H9 (cell line): ENCODE results near the gene RNF32. TPM values are rescaled to one million over a fixed set of nuclear protein-coding genes. Genes with fewer than 3 reads are reported as not detected.

Experiments
- DNase-seq: peaks from one replicate; pipeline ENCODE4 v3.0.0-alpha.2; 2017
- H2AFZ ChIP-seq: one replicate; pipeline ENCODE4 v1.6.1; 2013; ENCODE audit warnings: mild to moderate bottlenecking, low read length, control low read depth, moderate library complexity
- H2AK5ac ChIP-seq: 2 replicates; pipeline ENCODE4 v1.6.1; 2013; ENCODE audit warnings: low read length, control low read depth, mixed read lengths; ENCODE audit not compliant: insufficient read length
- H2BK120ac ChIP-seq: one replicate; pipeline ENCODE4 v1.6.1; 2013; ENCODE audit warnings: low read depth, mild to moderate bottlenecking, low read length, control low read depth, inconsistent platforms; ENCODE audit not compliant: poor library complexity, severe bottlenecking
- H2BK12ac ChIP-seq: 2 replicates; pipeline ENCODE4 v1.6.1; 2013; ENCODE audit warnings: low read length, control low read depth, mixed read lengths, low read depth; ENCODE audit not compliant: insufficient read length
- H2BK15ac ChIP-seq: 2 replicates; pipeline ENCODE4 v1.6.1; 2013; ENCODE audit warnings: low read depth, low read length, control low read depth
- H2BK20ac ChIP-seq: one replicate; pipeline ENCODE4 v1.6.1; 2013; ENCODE audit warnings: low read depth, mild to moderate bottlenecking, low read length, control low read depth, inconsistent platforms; ENCODE audit not compliant: poor library complexity, severe bottlenecking
- H2BK5ac ChIP-seq: 2 replicates; pipeline ENCODE4 v1.6.1; 2013; ENCODE audit warnings: low read length, control low read depth, mixed read lengths; ENCODE audit not compliant: insufficient read length
- H3K14ac ChIP-seq: 2 replicates; pipeline ENCODE4 v1.6.1; 2013; ENCODE audit warnings: low read length, control low read depth; ENCODE audit not compliant: insufficient read depth
- H3K18ac ChIP-seq: 2 replicates; pipeline ENCODE4 v1.6.1; 2013; ENCODE audit warnings: low read depth, mild to moderate bottlenecking, mixed read lengths, low read length, control low read depth; ENCODE audit not compliant: insufficient read length
- H3K23ac ChIP-seq: 2 replicates; pipeline ENCODE4 v1.6.1; 2013; ENCODE audit warnings: low read length, control low read depth, mixed read lengths, low read depth; ENCODE audit not compliant: insufficient read length
- H3K23me2 ChIP-seq: 2 replicates; pipeline ENCODE4 v1.6.1; 2013; ENCODE audit warnings: low read depth, mild to moderate bottlenecking, mixed read lengths, low read length, control low read depth; ENCODE audit not compliant: insufficient read length, poor library complexity, severe bottlenecking
- H3K27ac ChIP-seq: 2 replicates; pipeline ENCODE4 v1.5.1; 2013; ENCODE audit warnings: low read length, control low read depth, mixed read lengths, low read depth; ENCODE audit not compliant: insufficient read length
- H3K27me3 ChIP-seq: 2 replicates; pipeline ENCODE4 v1.6.1; 2013; ENCODE audit warnings: low read length, control low read depth, inconsistent platforms; ENCODE audit not compliant: insufficient read depth
- H3K4ac ChIP-seq: 2 replicates; pipeline ENCODE4 v1.6.1; 2013; ENCODE audit warnings: low read depth, mild to moderate bottlenecking, control low read depth, inconsistent platforms, low read length, moderate library complexity
- H3K4me1 ChIP-seq: 2 replicates; pipeline ENCODE4 v1.6.1; 2013; ENCODE audit warnings: low read length, control low read depth, inconsistent platforms; ENCODE audit not compliant: insufficient read depth
- H3K4me2 ChIP-seq: 2 replicates; pipeline ENCODE4 v1.6.1; 2013; ENCODE audit warnings: low read length, control low read depth, mixed read lengths; ENCODE audit not compliant: insufficient read length, insufficient read depth
- H3K56ac ChIP-seq: 2 replicates; pipeline ENCODE4 v1.6.1; 2013; ENCODE audit warnings: low read depth, mild to moderate bottlenecking, mixed read lengths, low read length, control low read depth; ENCODE audit not compliant: insufficient read length
- H3K79me1 ChIP-seq: 2 replicates; pipeline ENCODE4 v1.6.1; 2013; ENCODE audit warnings: low read depth, mild to moderate bottlenecking, moderate library complexity, low read length, control low read depth, inconsistent platforms; ENCODE audit not compliant: insufficient read depth, poor library complexity, severe bottlenecking
- H3K79me2 ChIP-seq: 2 replicates; pipeline ENCODE4 v1.6.1; 2013; ENCODE audit warnings: low read length, control low read depth, inconsistent platforms; ENCODE audit not compliant: insufficient read depth
- H3K9ac ChIP-seq: 2 replicates; pipeline ENCODE4 v1.6.1; 2013; ENCODE audit warnings: low read length, control low read depth, mixed read lengths; ENCODE audit not compliant: insufficient read length; ENCODE audit errors: extremely low read depth
- H3K9me3 ChIP-seq: one replicate; pipeline ENCODE4 v1.6.1; 2013; ENCODE audit warnings: low read depth, low read length, inconsistent platforms; ENCODE audit not compliant: control insufficient read depth
- H3T11ph ChIP-seq: one replicate; pipeline ENCODE4 v1.6.1; 2013; ENCODE audit warnings: mild to moderate bottlenecking, low read length, control low read depth, inconsistent platforms
- H4K20me1 ChIP-seq: one replicate; pipeline ENCODE4 v1.6.1; 2013; ENCODE audit not compliant: control insufficient read depth, insufficient read length, insufficient read depth
- H4K5ac ChIP-seq: 2 replicates; pipeline ENCODE4 v1.6.1; 2013; ENCODE audit warnings: low read depth, mild to moderate bottlenecking, mixed read lengths, low read length, control low read depth; ENCODE audit not compliant: insufficient read length
- H4K8ac ChIP-seq: replicated peaks from 2 replicates; pipeline ENCODE4 v1.6.1; 2013; ENCODE audit warnings: low read length, control low read depth, mixed read lengths, low read depth; ENCODE audit not compliant: insufficient read length
- H4K91ac ChIP-seq: 2 replicates; pipeline ENCODE4 v1.6.1; 2013; ENCODE audit warnings: low read depth, mild to moderate bottlenecking, moderate library complexity, mixed read lengths, low read length, control low read depth; ENCODE audit not compliant: insufficient read length
- H3K27ac Mint-ChIP-seq, 3 experiments: 2 replicates in 2 of 3; 3 replicates in 1 of 3; pipeline ENCODE4 v1.8.0; 2020 to 2021; ENCODE audit warnings: mixed read lengths in 3 of 3, mild to moderate bottlenecking in 1 of 3, moderate library complexity in 1 of 3
- H3K27me3 Mint-ChIP-seq: 2 replicates; pipeline ENCODE4 v1.8.0; 2021; ENCODE audit warnings: low read depth, mild to moderate bottlenecking, moderate library complexity, mixed read lengths
- H3K36me3 Mint-ChIP-seq, 3 experiments: 2 replicates in 2 of 3; 3 replicates in 1 of 3; pipeline ENCODE4 v1.8.0; 2020 to 2021; ENCODE audit warnings: low read depth in 3 of 3, mixed read lengths in 3 of 3; ENCODE audit not compliant: insufficient read depth in 1 of 3
- H3K4me1 Mint-ChIP-seq, 2 experiments: 2 replicates each; pipeline ENCODE4 v1.8.0; 2020; ENCODE audit warnings: mixed read lengths in 2 of 2
- H3K4me3 Mint-ChIP-seq, 2 experiments: 2 replicates in 1 of 2; 3 replicates in 1 of 2; pipeline ENCODE4 v1.8.0; 2020 to 2021; ENCODE audit warnings: mild to moderate bottlenecking in 2 of 2, mixed read lengths in 2 of 2, moderate library complexity in 1 of 2
- H3K9me3 Mint-ChIP-seq, 2 experiments: 2 replicates in 1 of 2; 3 replicates in 1 of 2; pipeline ENCODE4 v1.8.0; 2020; ENCODE audit warnings: mild to moderate bottlenecking in 2 of 2, mixed read lengths in 2 of 2, moderate library complexity in 1 of 2
- CTCF ChIP-seq: fragments of 200-600 bp; sonication (generic); conservative IDR thresholded peaks from 3 replicates; pipeline ENCODE4 v1.8.0; 2021; ENCODE audit warnings: antibody characterized with exemption, mild to moderate bottlenecking
- WGBS: extraction: QIAGEN DNeasy Blood & Tissue Kit; methylation state at CpG from one replicate; pipeline ENCODE4 v1.1.7; 2013; ENCODE audit warnings: missing lambda C conversion rate, low lambda C conversion rate, mixed read lengths; ENCODE audit not compliant: insufficient read length; ENCODE audit errors: extremely low coverage; 5-methylcytosine and 5-hydroxymethylcytosine counted together
- total RNA-seq: library from RNA; stranded (reverse); gene quantifications from 2 replicates; pipeline ENCODE4 v1.2.1, GENCODE V29; 2021

The RNF32 gene
- total RNA-seq, 1 experiment from 2014 or later, result 0.90 TPM

- Histone ChIP-seq H4K20me1 (no peaks in the 10 kb centered on the region), H2BK120ac (no peak overlapping the region), H3K4me2 (peak overlapping the region; percentile 59), H2BK15ac (no peak overlapping the region), H3K27ac (no peak overlapping the region), H2AFZ (no peak overlapping the region), H3K56ac (no peak overlapping the region), H3K79me1 (no peaks in the 10 kb centered on the region), H2BK20ac (no peak overlapping the region), H3K23me2 (no peaks in the 10 kb centered on the region), H2BK5ac (no peak overlapping the region), H4K5ac (no peak overlapping the region), H2AK5ac (no peak overlapping the region), H3K9ac (no peak overlapping the region), H3K23ac (no peak overlapping the region), H3K4ac (no peak overlapping the region), H4K91ac (no peak overlapping the region), H3K4me1 (peaks cover 11% of the 10 kb centered on the region; the same call in 1 of the 2 replicates), H3K79me2 (no peaks in the 10 kb centered on the region), H3K27me3 (peaks cover 3% of the 10 kb centered on the region; the same call in 1 of the 2 replicates), H3K9me3 (no peaks in the 10 kb centered on the region), H4K8ac (no peak overlapping the region), H3K14ac (no peak overlapping the region), H3T11ph (no peak overlapping the region), H2BK12ac (no peak overlapping the region), H3K18ac (no peak overlapping the region)
- no peak for DNase-seq
- Mint-ChIP-seq H3K27ac (no peak overlapping the region), H3K27me3 (peaks cover 46% of the 10 kb centered on the region), H3K36me3 (peaks cover 4 to 14% (median 7%) of the 10 kb centered on the region in 3 experiments; a peak in 6 of 7 replicates), H3K4me3 (peak overlapping the region; percentile 58 to 78), H3K4me1 (peaks cover 45 to 52% of the 10 kb centered on the region in 2 experiments), H3K9me3 (peaks cover 10% of the 10 kb centered on the region in 2 experiments)
- WGBS, result no CpG with 5 or more reads among the region's 11 CpGs
- no peak for TF ChIP-seq CTCF
These were observed 23.4 kb upstream of the RNF32 start for GRCh38 chr7:156617215-156617614.
